ENCODE measurements around the gene PARN. TPM values are rescaled to one million over a fixed set of nuclear protein-coding genes. Genes with fewer than 3 reads are reported as not detected.

Gene PARN
- total and polyA plus RNA-seq, 9 of the 15 experiments (the other 6 are each of a cell fraction or from before 2014, with no cell fraction given) = 9.6 to 51.3 (median 40.4) TPM

- no peak for TF ChIP-seq RREB1 (CRISPR knock-in tag; IDR thresholded peaks at IDR 0.05)
- TF ChIP-seq ESRRB (CRISPR knock-in tag; IDR thresholded peaks at IDR 0.05; ENCODE audit: borderline replicate concordance) = no peak
- no peak for TF ChIP-seq FOXA3 (CRISPR knock-in tag; conservative IDR thresholded peaks at IDR 0.05 in 1 of 2, IDR thresholded peaks at IDR 0.05 in 1 of 2)
- TF ChIP-seq ZNF785 (CRISPR knock-in tag; IDR thresholded peaks at IDR 0.05) = no peak
- TF ChIP-seq ZNF280B (CRISPR knock-in tag; IDR thresholded peaks at IDR 0.05) = no peak
- TF ChIP-seq ZNF146 (CRISPR knock-in tag; IDR thresholded peaks at IDR 0.05; ENCODE audit: unreplicated experiment) = no peak
- no peak for TF ChIP-seq PCBP1 (IDR thresholded peaks at IDR 0.05; ENCODE audit: low read depth, low read length, poor library complexity, severe bottlenecking)
Measured at GRCh38 chr16:14475370-14476139, 154.5 kb downstream of the PARN start (continued).

All from K562 (cell line).